Measurements from ENCODE around the gene B3GAT3. TPM values are rescaled to one million over a fixed set of nuclear protein-coding genes. Genes with fewer than 3 reads are reported as not detected.

The B3GAT3 gene
- total RNA-seq, 4 donors from 2014 or later = 4.4 to 21.4 (median 9.8) TPM

GRCh38 chr11:62614275-62614674 lies 7.5 kb downstream of the B3GAT3 start:
- in situ Hi-C loops (cut with MboI; ENCODE audit: low sequenced_read_pairs in 4 of 4) = loop anchor here in 1 of 4 donors (25.0 kb wide), 1 partner anchor 98 kb away; the partner anchor contains the start of genes BSCL2 and GNG3
- no peak for DNase-seq
- H3K36me3 ChIP-seq = peaks cover 0 to 11% of the 10 kb centered on the region in 2 donors
- intact Hi-C loops (cut with DNase I; ENCODE audit: low total_unique reads) = loop anchor here (5.0 kb wide), 1 partner anchor 78 kb away; no protein-coding TSS in a partner anchor
- H3K4me1 ChIP-seq = peaks cover 16 to 21% of the 10 kb centered on the region in 2 donors
- H3K4me3 ChIP-seq = no peak overlapping the region
- H3K27ac ChIP-seq = peak overlapping the region in 2 of 4 donors; percentile 93 to 95
- no peak for TF ChIP-seq POLR2A (IDR thresholded peaks at IDR 0.05)
- no peak for TF ChIP-seq CTCF (IDR thresholded peaks at IDR 0.05 in 4 of 5, conservative IDR thresholded peaks at IDR 0.05 in 1 of 5)
- H3K9me3 ChIP-seq = no peaks in the 10 kb centered on the region
- no peaks in the 10 kb centered on the region for H3K27me3 ChIP-seq
- ATAC-seq = no peak

- DNase-seq (no peak), ATAC-seq (peak; percentile 4 to 8)
- Histone ChIP-seq H3K27ac (peak overlapping the region; percentile 90 to 95 (median 92)), H3K27me3 (no peaks in the 10 kb centered on the region), H3K4me1 (peaks cover 16 to 21% of the 10 kb centered on the region in 2 donors), H3K9me3 (no peaks in the 10 kb centered on the region), H3K36me3 (peaks cover 0 to 11% of the 10 kb centered on the region in 2 donors), H3K4me3 (peak overlapping the region; percentile 71 to 93 (median 86))
- intact Hi-C loops (cut with DNase I; ENCODE audit: low total_unique reads) (loop anchor here (5.0 kb wide), 1 partner anchor 79 kb away; no protein-coding TSS in a partner anchor), in situ Hi-C loops (cut with MboI; ENCODE audit: low sequenced_read_pairs in 4 of 4) (loop anchor here in 1 of 4 donors (25.0 kb wide), 1 partner anchor 99 kb away; the partner anchor contains the start of genes BSCL2 and GNG3)
- no peak for TF ChIP-seq POLR2A (IDR thresholded peaks at IDR 0.05)
- TF ChIP-seq CTCF (IDR thresholded peaks at IDR 0.05 in 4 of 5, conservative IDR thresholded peaks at IDR 0.05 in 1 of 5) = no peak
Observed at GRCh38 chr11:62613291-62613778, 8.5 kb downstream of the B3GAT3 start.

GRCh38 chr11:62612366-62613290 lies 9.2 kb downstream of the B3GAT3 start, which contains the start of the genes EML3 and ROM1:
Gene EML3, minus strand, starts transcription at chr11:62612775. Its CDS starts 318 bp downstream, at chr11:62612457.
Gene ROM1, plus strand, starts transcription at chr11:62613257. Its CDS starts 25 bp downstream, at chr11:62613282.
- peaks cover 16 to 21% of the 10 kb centered on the region in 2 donors for H3K4me1 ChIP-seq
- intact Hi-C loops (cut with DNase I; ENCODE audit: low total_unique reads) = loop anchor here (1.0 to 5.0 kb wide), 3 partner anchors 10 to 80 kb away; no protein-coding TSS in a partner anchor
- H3K27ac ChIP-seq = peak within 1 kb of the TSS; percentile 90 to 95 (median 92)
- DNase-seq (peak; percentile 80 to 82), ATAC-seq (peak; percentile 82 to 83)
- H3K9me3 ChIP-seq = no peaks in the 10 kb centered on the region
- in situ Hi-C loops (cut with MboI; ENCODE audit: low sequenced_read_pairs in 4 of 4) = loop anchor here in 1 of 4 donors (25.0 kb wide), 1 partner anchor 100 kb away; the partner anchor contains the start of genes BSCL2 and GNG3
- peaks cover 0 to 11% of the 10 kb centered on the region in 2 donors for H3K36me3 ChIP-seq
- H3K4me3 ChIP-seq = peak within 1 kb of the TSS; percentile 71 to 93 (median 86)
- no peak for TF ChIP-seq POLR2A (IDR thresholded peaks at IDR 0.05)
- peak in 4 of 5 experiments; percentile 91 to 99 (median 94) for TF ChIP-seq CTCF (IDR thresholded peaks at IDR 0.05 in 4 of 5, conservative IDR thresholded peaks at IDR 0.05 in 1 of 5)
- no peaks in the 10 kb centered on the region for H3K27me3 ChIP-seq

- DNase-seq (peak in 1 of 2 donors; percentile 45), ATAC-seq (peak; percentile 1 to 5)
- no peak for TF ChIP-seq CTCF (IDR thresholded peaks at IDR 0.05 in 4 of 5, conservative IDR thresholded peaks at IDR 0.05 in 1 of 5)
- no peak for TF ChIP-seq POLR2A (IDR thresholded peaks at IDR 0.05)
- in situ Hi-C loops (cut with MboI; ENCODE audit: low sequenced_read_pairs in 4 of 4) (loop anchor here in 1 of 4 donors (25.0 kb wide), 1 partner anchor 100 kb away; the partner anchor contains the start of genes BSCL2 and GNG3), intact Hi-C loops (cut with DNase I; ENCODE audit: low total_unique reads) (loop anchor here (1.0 to 5.0 kb wide), 3 partner anchors 10 to 80 kb away; no protein-coding TSS in a partner anchor)
- Histone ChIP-seq H3K27me3 (no peaks in the 10 kb centered on the region), H3K9me3 (no peaks in the 10 kb centered on the region), H3K27ac (peak overlapping the region; percentile 90 to 95 (median 92)), H3K4me3 (peak overlapping the region; percentile 71 to 93 (median 86)), H3K36me3 (peaks cover 0 to 6% of the 10 kb centered on the region in 2 donors), H3K4me1 (peaks cover 16 to 21% of the 10 kb centered on the region in 2 donors)
Observed at GRCh38 chr11:62611705-62612365, 10.0 kb downstream of the B3GAT3 start.

Measured in gastrocnemius medialis (tissue), 4 donors.